ENCODE measurements around the gene LCN10. TPM values are rescaled to one million over a fixed set of nuclear protein-coding genes. Genes with fewer than 3 reads are reported as not detected.

The LCN10 gene
- total RNA-seq, 1 donor from 2014 or later = 2.5 TPM

GRCh38 chr9:136765041-136765440, 22.3 kb upstream of the LCN10 start:
- H3K27ac ChIP-seq = no peak overlapping the region
- H3K4me3 ChIP-seq = no peak overlapping the region
- no peaks in the 10 kb centered on the region for H3K36me3 ChIP-seq
- intact Hi-C loops (cut with DNase I) = no loop called here
- peaks cover 12% of the 10 kb centered on the region for H3K27me3 ChIP-seq (ENCODE audit: low read depth)
- H3K4me1 ChIP-seq = no peaks in the 10 kb centered on the region
- no peak for ATAC-seq
- TF ChIP-seq CTCF (IDR thresholded peaks at IDR 0.05) = no peak
- H3K9me3 ChIP-seq = no peaks in the 10 kb centered on the region
- no peak for DNase-seq

- no peak for DNase-seq
- TF ChIP-seq CTCF (IDR thresholded peaks at IDR 0.05) = no peak
- ATAC-seq = no peak
- Histone ChIP-seq H3K4me3 (no peak within 1 kb of the TSS), H3K9me3 (no peaks in the 10 kb centered on the region), H3K27ac (no peak within 1 kb of the TSS), H3K36me3 (no peaks in the 10 kb centered on the region), H3K27me3 (ENCODE audit: low read depth) (peaks cover 16% of the 10 kb centered on the region), H3K4me1 (no peaks in the 10 kb centered on the region)
- intact Hi-C loops (cut with DNase I) = no loop called here
Observed at GRCh38 chr9:136764301-136764891, 21.7 kb upstream of the LCN10 start, which contains the start of gene LCN15. LCN15 (minus strand) TSS chr9:136764518; CDS start chr9:136764488, 30 bp downstream.

GRCh38 chr9:136763649-136764035, 20.9 kb upstream of the LCN10 start:
- intact Hi-C loops (cut with DNase I) = no loop called here
- H3K27me3 ChIP-seq (ENCODE audit: low read depth) = peaks cover 16% of the 10 kb centered on the region
- ATAC-seq (no peak), DNase-seq (no peak)
- no peaks in the 10 kb centered on the region for H3K36me3 ChIP-seq
- H3K9me3 ChIP-seq = no peaks in the 10 kb centered on the region
- TF ChIP-seq CTCF (IDR thresholded peaks at IDR 0.05) = no peak
- no peak overlapping the region for H3K4me3 ChIP-seq
- H3K27ac ChIP-seq = no peak overlapping the region
- H3K4me1 ChIP-seq = no peaks in the 10 kb centered on the region

- peak; percentile 69 for DNase-seq
- TF ChIP-seq CTCF (IDR thresholded peaks at IDR 0.05) = no peak
- no peaks in the 10 kb centered on the region for H3K36me3 ChIP-seq
- peaks cover 16% of the 10 kb centered on the region for H3K27me3 ChIP-seq (ENCODE audit: low read depth)
- no peak overlapping the region for H3K27ac ChIP-seq
- intact Hi-C loops (cut with DNase I) = no loop called here
- no peak overlapping the region for H3K4me3 ChIP-seq
- H3K9me3 ChIP-seq = no peaks in the 10 kb centered on the region
- ATAC-seq = peak; percentile 37 to 58
- H3K4me1 ChIP-seq = no peaks in the 10 kb centered on the region
Observed at GRCh38 chr9:136762915-136763648, 20.3 kb upstream of the LCN10 start.

- no peaks in the 10 kb centered on the region for H3K9me3 ChIP-seq
- DNase-seq (peak; percentile 38), ATAC-seq (no peak)
- H3K4me1 ChIP-seq = no peaks in the 10 kb centered on the region
- no peaks in the 10 kb centered on the region for H3K36me3 ChIP-seq
- peaks cover 16% of the 10 kb centered on the region for H3K27me3 ChIP-seq (ENCODE audit: low read depth)
- no peak overlapping the region for H3K4me3 ChIP-seq
- no peak for TF ChIP-seq CTCF (IDR thresholded peaks at IDR 0.05)
- no peak overlapping the region for H3K27ac ChIP-seq
- intact Hi-C loops (cut with DNase I) = no loop called here
Observed at GRCh38 chr9:136762221-136762691, 19.5 kb upstream of the LCN10 start.

All from lower lobe of right lung (tissue), 2 donors.